GM18951 (cell line): Measurements from ENCODE around the gene PLA1A.
"Not testable (repeated sequence)": the region's sequence is repeated elsewhere in the genome, so short reads cannot be mapped to it uniquely, and the experiment has no call there.

Experiments used
- POLR2A ChIP-seq: IDR thresholded peaks from 4 replicates; pipeline ENCODE4 v1.6.1; 2011; ENCODE audit warnings: mild to moderate bottlenecking; ENCODE audit not compliant: insufficient read length, insufficient read depth; ENCODE audit errors: extremely low read depth
- in situ Hi-C: fragments of 300-500 bp; cut with MboI; formaldehyde crosslinking; loops from one replicate; pipeline ENCODE4 v1.12.0; 2022; ENCODE audit warnings: low sequenced_read_pairs, mixed read lengths, inconsistent platforms; ENCODE audit not compliant: unreplicated experiment

The PLA1A gene, protein sequence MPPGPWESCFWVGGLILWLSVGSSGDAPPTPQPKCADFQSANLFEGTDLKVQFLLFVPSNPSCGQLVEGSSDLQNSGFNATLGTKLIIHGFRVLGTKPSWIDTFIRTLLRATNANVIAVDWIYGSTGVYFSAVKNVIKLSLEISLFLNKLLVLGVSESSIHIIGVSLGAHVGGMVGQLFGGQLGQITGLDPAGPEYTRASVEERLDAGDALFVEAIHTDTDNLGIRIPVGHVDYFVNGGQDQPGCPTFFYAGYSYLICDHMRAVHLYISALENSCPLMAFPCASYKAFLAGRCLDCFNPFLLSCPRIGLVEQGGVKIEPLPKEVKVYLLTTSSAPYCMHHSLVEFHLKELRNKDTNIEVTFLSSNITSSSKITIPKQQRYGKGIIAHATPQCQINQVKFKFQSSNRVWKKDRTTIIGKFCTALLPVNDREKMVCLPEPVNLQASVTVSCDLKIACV

DNA sequence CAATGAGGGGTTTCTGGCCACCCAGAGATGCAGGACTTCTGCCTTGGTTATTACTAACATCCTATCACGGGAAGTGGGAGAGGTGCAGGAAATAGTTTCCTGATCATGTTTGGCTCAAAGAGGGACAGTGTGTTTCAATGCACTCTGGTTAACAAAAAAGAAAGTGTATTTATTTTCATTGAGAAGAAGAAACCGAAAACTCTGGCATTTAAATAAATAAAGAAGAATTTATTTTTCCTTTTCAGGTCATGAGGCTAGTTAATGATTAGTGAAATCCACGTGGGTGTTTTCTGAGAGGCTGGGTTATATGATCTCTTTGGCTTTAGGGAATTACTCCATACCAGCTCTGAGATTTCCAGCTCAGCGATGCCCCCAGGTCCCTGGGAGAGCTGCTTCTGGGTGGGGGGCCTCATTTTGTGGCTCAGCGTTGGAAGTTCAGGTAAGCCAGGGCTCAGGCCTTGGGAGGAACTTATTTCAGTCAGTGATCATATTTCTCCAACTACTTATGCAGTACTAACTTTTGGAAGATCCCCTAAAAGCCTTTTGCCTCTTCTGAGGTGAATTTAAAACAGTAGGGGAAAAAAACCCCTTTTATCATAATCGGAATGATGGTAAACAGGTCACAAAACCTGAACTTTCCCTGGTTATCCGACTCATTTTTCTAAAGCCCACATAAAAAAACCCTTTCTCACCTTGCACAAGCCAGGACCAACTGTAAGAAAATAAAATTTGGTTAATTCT lies at the start of gene PLA1A:
Gene PLA1A (plus strand): TSS at position 338 of the 741 bp plus-strand sequence. CDS start 29 bp downstream, at position 367.
- peak; percentile 45 for TF ChIP-seq POLR2A
- in situ Hi-C loops = no loop called here

GRCh38 chr3:119548341-119548740 lies 49.3 kb upstream of the PLA1A start:
- in situ Hi-C loops = no loop called here
- no peak for TF ChIP-seq POLR2A

DNA sequence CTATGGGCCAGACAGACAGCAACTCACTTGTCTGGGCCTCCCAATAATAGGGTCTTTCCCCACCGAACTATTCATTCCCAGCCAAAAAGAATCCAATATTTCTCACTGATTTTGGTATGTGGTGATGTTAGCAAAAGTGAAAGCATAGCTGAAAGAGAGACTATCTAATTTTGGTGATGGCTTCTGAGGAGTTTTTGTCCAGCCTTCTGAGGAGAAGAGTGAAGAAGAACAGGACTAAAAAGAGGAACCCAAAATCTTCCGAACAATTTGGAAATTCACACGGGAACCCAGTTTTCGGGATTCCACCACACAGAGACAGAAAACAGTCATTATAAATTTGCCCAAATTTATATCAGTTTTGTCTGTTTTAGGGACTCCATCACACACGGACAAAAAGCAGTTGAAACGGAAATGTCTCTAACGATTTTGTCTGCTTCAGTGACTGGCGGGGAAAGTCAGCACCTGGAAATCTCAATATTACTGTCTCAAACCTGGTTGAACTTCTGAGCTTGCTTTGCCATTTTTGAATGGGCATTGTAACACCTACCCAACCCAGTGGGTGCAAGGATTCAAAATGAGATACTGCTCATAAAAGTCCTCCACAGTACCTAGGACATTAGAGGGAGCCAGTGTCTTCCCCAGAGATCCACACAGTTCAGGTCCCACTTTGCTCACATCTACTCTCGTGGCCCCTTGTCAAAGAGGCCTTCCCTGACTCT lies 47.3 kb upstream of the PLA1A start:
- TF ChIP-seq POLR2A = peak; percentile 34
- in situ Hi-C loops = no loop called here

DNA sequence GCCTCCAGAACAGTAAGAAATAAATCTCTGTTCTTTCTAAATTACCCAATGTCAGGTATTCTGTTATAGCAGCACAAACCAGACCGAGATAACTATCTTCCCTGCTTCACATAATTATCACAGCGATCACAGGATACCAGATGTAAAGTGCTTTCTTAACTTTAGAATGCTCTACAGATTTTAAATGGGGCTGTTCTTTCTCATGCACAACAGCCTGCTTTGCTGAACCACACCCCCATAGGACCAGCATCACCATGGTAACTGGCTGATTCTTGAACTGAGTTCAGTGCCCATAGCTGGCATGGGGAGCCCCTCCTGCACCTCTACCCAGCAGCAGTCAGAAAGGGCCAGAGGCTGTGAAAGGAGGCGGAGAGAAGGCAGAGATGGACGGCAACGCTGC lies 46.1 kb upstream of the PLA1A start:
- in situ Hi-C loops = no loop called here
- TF ChIP-seq POLR2A = no peak

DNA sequence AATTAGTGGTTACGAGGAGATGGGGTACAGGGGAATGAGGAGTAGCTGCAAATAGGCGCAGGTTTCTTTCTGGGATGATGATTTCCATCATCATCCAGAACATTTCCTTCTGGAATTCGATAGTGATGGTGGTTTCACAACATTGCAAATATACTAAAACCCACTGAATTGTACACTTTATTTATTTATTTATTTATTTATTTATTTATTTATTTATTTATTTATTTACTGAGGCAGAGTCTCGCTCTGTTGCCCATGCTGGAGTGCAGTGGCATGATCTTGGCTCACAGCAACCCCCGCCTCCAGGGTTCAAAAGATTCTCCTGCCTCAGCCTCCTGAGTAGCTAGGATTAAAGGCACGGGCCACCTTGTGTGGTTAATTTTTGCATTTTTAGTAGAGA lies 44.8 kb upstream of the PLA1A start:
- in situ Hi-C loops = not testable (repeated sequence)

DNA sequence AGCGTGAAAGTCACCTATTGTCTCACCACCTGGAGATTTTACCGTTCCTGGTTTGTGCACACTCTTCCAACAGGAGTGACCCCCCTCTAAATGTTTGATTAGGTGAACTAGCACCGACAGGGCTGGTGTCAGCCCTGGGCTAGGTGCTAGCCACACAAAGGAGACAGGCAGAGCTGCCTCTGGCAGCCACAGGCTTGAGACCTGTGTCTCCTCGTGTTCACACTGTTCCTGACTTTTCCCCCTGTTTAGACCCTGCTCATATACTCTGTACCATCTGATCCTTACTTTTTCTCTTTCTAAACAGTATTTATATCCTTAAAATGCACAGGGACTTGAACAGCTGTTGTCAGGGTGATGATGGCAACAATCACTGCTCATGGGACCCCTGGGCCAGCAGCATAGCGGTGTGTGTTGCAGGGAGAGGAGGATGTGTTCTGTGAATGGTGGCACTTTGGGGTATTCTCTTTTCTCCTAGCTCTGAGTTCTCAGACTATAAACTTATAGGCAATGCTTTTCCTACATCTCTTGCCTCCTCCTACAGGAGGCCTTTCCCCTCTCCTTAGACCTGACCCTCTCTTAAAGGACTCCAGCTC lies 43.8 kb upstream of the PLA1A start:
- in situ Hi-C loops = no loop called here

DNA sequence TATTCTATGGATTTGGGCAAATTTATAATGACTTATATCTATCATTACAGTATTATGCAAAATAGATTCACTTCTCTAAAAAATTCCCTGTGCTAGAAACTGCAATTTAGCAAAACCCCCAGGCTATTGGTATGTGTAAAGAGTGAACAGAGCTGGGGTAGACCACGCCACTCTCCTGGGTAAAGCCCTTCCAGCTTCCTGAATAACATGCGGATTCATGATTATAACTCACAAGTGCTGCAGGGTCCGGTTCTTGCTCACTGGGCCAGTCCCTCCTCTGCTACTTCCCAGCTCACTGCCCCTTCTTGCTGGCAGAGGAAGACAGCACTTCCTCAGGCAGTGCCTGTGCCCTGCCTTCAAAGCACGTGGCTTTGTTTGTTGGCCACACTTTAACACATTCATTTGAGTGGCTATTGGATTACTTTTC lies 42.4 kb upstream of the PLA1A start:
- TF ChIP-seq POLR2A = no peak

More for the DNA sequence above, 43.8 kb upstream of the PLA1A start:
- no peak for TF ChIP-seq POLR2A

GRCh38 chr3:119555929-119556328 lies 41.8 kb upstream of the PLA1A start:
- in situ Hi-C loops = no loop called here
- no peak for TF ChIP-seq POLR2A

More for the DNA sequence above, 42.4 kb upstream of the PLA1A start:
- in situ Hi-C loops = no loop called here

DNA sequence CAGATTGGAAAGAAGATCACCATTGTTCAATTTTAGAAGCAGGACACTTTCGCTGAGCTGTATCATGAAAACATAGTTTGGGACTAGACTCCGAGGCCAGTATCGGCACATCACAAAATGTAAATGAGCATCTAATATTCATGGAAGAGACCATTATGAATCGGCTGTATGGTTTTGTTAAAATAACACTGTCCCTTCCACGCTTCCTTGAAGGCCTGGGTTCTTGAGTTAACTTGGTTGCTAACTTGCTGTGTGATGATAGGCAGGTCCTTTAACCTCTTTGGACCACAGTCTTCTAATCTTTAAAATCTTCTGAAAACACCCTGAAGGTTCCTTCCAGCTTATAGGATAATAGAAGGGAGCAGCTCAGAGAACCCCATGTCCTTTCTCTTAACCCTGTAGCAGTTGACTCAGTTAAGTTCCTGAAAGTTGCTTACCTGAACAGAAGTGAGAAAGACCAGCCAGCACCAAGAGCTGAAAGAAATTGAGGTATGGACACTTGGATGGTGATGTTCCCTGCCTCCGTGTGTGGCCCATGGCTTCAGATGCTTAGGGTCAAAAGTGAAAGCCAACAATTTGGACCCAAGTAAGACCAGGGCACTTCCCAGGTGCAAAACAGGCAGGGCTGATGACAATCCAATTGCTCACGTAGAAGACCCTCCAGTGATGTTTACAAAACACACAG lies 40.4 kb upstream of the PLA1A start:
- TF ChIP-seq POLR2A = peak; percentile 41
- in situ Hi-C loops = no loop called here

- TF ChIP-seq POLR2A = no peak
- in situ Hi-C loops = no loop called here
Observed at GRCh38 chr3:119557877-119558269, 39.8 kb upstream of the PLA1A start.

GRCh38 chr3:119558626-119559317 lies 38.9 kb upstream of the PLA1A start:
- in situ Hi-C loops = no loop called here
- no peak for TF ChIP-seq POLR2A

DNA sequence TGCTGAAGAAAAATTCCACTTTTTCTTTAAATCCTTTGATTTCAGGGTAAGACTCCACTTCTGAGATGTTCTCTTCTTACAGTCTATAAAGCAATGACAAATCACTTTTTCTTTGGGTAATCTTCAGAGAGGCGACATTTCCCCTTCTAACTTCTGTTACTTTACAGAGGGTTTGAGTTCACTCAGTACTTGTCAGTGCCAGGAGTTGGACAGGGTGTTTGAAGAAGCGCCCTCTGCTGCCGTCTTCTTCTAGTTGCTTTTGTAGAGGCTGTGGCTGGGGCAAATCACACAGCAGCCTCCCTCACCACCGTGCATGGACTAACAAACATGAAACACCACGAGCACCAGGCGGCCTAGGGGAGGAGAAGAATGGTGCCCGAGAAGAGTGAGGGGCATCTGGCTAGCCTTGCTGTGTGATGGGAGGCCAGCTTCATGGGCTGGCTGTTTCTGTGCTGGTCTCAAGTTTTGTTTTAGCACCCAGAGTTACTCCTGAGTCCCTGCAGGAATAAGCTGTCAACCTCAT lies 38.2 kb upstream of the PLA1A start, which contains the start of gene CD80:
Gene CD80 (minus strand): TSS at position 174 of the 523 bp plus-strand sequence. CDS start 1,886 bp downstream, outside the sequence.
- in situ Hi-C loops = no loop called here
- peak; percentile 50 for TF ChIP-seq POLR2A
